SK-N-SH (cell line): ENCODE measurements around the gene MAP3K9. TPM values are rescaled to one million over a fixed set of nuclear protein-coding genes. Genes with fewer than 3 reads are reported as not detected.

ENCODE experiments used
- CTCF ChIA-PET: fragments of 300-600, 350-600 bp; formaldehyde crosslinking; extraction: SDS; loops from one replicate; lab custom pipeline; 2021; lab: Yijun Ruan, JAX
- POLR2A ChIA-PET: fragments of 350-600 bp; sonication (Branson Sonifier 250); formaldehyde crosslinking; extraction: SDS; loops from one replicate; lab custom pipeline; 2020; ENCODE audit warnings: antibody characterized with exemption, inconsistent platforms; lab: Yijun Ruan, JAX
- DNase-seq: peaks from one replicate; pipeline ENCODE4 v3.0.0; 2012
- H2AFZ ChIP-seq: fragments of 200-600 bp; sonication (generic); 2 replicates; pipeline ENCODE4 v1.8.1; 2016; ENCODE audit warnings: antibody characterized with exemption, mild to moderate bottlenecking, low read depth
- H3F3A ChIP-seq: fragments of 200-600 bp; sonication (generic); replicated peaks from 2 replicates; pipeline ENCODE3; 2016; ENCODE audit warnings: antibody characterized with exemption, mild to moderate bottlenecking; ENCODE audit not compliant: insufficient read depth
- H3K27ac ChIP-seq, 2 experiments: fragments of 200-500 bp in 1 of 2; fragments of 200-600 bp in 1 of 2; sonication (Bioruptor generic) in 1 of 2; sonication (generic), shearing (Covaris generic) in 1 of 2; 2 replicates each; pipeline versions ENCODE4 v1.5.1 to v1.6.1; 2014 to 2016; ENCODE audit warnings: low read depth in 2 of 2, inconsistent platforms in 1 of 2, low read length in 1 of 2, mild to moderate bottlenecking in 1 of 2, mixed read lengths in 1 of 2
- H3K27me3 ChIP-seq: fragments of 200-600 bp; sonication (generic), shearing (Covaris generic); 2 replicates; pipeline ENCODE4 v1.6.1; 2016; ENCODE audit warnings: mixed run types; ENCODE audit not compliant: insufficient read depth
- H3K36me3 ChIP-seq, 2 experiments: fragments of 200-500 bp in 1 of 2; fragments of 200-600 bp in 1 of 2; sonication (Bioruptor generic) in 1 of 2; sonication (generic) in 1 of 2; replicated peaks in 1 of 2; 2 replicates each; pipeline versions ENCODE3 to v1.5.1; 2014 to 2016; ENCODE audit warnings: low read length in 1 of 2, mild to moderate bottlenecking in 1 of 2; ENCODE audit not compliant: insufficient read depth in 2 of 2, control insufficient read depth in 1 of 2
- H3K4me1 ChIP-seq, 2 experiments: fragments of 200-500 bp in 1 of 2; fragments of 200-600 bp in 1 of 2; sonication (Bioruptor generic) in 1 of 2; sonication (generic), shearing (Covaris generic) in 1 of 2; 2 replicates each; pipeline versions ENCODE4 v1.5.1 to v1.6.1; 2014 to 2016; ENCODE audit warnings: low read depth in 1 of 2, low read length in 1 of 2, mixed run types in 1 of 2; ENCODE audit not compliant: insufficient read depth in 2 of 2, control insufficient read depth in 1 of 2
- H3K4me2 ChIP-seq: fragments of 200-600 bp; sonication (generic), shearing (Covaris generic); 2 replicates; pipeline ENCODE4 v1.6.1; 2017; ENCODE audit warnings: mixed run types
- H3K4me3 ChIP-seq, 2 experiments: fragments of 200-500 bp in 1 of 2; fragments of 200-600 bp in 1 of 2; sonication (Bioruptor generic) in 1 of 2; sonication (generic), shearing (Covaris generic) in 1 of 2; 2 replicates each; pipeline versions ENCODE4 v1.5.1 to v1.8.1; 2014 to 2016; ENCODE audit warnings: low read depth in 2 of 2, inconsistent platforms in 1 of 2, low read length in 1 of 2, mild to moderate bottlenecking in 1 of 2, mixed read lengths in 1 of 2, moderate library complexity in 1 of 2
- H3K79me2 ChIP-seq: fragments of 200-600 bp; sonication (generic); 2 replicates; pipeline ENCODE4 v1.8.1; 2017; ENCODE audit warnings: mild to moderate bottlenecking; ENCODE audit not compliant: insufficient read depth
- H3K9ac ChIP-seq: fragments of 200-600 bp; sonication (generic); 2 replicates; pipeline ENCODE4 v1.6.1; 2017; ENCODE audit warnings: mixed run types
- H3K9me2 ChIP-seq: fragments of 200-600 bp; sonication (generic); 2 replicates; pipeline ENCODE4 v1.6.1; 2017; ENCODE audit warnings: mixed run types
- H3K9me3 ChIP-seq: fragments of 200-600 bp; sonication (generic); 2 replicates; pipeline ENCODE4 v1.6.1; 2017; ENCODE audit warnings: mixed run types, mild to moderate bottlenecking, moderate library complexity
- H4K20me1 ChIP-seq: fragments of 200-600 bp; sonication (generic); 2 replicates; pipeline ENCODE4 v1.6.1; 2017; ENCODE audit warnings: mild to moderate bottlenecking, mixed run types; ENCODE audit not compliant: insufficient read depth
- CTCF ChIP-seq: fragments of 200-600 bp; sonication (generic); IDR thresholded peaks from 2 replicates; pipeline ENCODE4 v1.6.1; 2017; ENCODE audit warnings: antibody characterized with exemption, mild to moderate bottlenecking, moderate library complexity
- ELF1 ChIP-seq: IDR thresholded peaks from 2 replicates; pipeline ENCODE4 v1.4.0; 2012
- EP300 ChIP-seq, 2 experiments: IDR thresholded peaks; 2 replicates each; pipeline versions ENCODE4 v1.4.0 to v1.6.1; 2012; ENCODE audit warnings: borderline replicate concordance in 1 of 2, low read depth in 1 of 2, low read length in 1 of 2
- FOXJ3 ChIP-seq: sonication (generic); formaldehyde crosslinking; IDR thresholded peaks from 2 replicates; pipeline ENCODE4 v1.5.1; 2020; ENCODE audit warnings: mild to moderate bottlenecking, missing genetic modification reagents
- GABPA ChIP-seq: IDR thresholded peaks from 2 replicates; pipeline ENCODE4 v1.4.0; 2012; ENCODE audit warnings: low read depth, mild to moderate bottlenecking
- MAX ChIP-seq: IDR thresholded peaks from 2 replicates; pipeline ENCODE4 v1.4.0; 2012; ENCODE audit warnings: low read depth
- MXI1 ChIP-seq: IDR thresholded peaks from 2 replicates; pipeline ENCODE4 v1.6.1; 2012; ENCODE audit warnings: mild to moderate bottlenecking, low read depth, low read length, improper control_type of control experiment
- NFIC ChIP-seq: IDR thresholded peaks from 2 replicates; pipeline ENCODE4 v1.4.0; 2012; ENCODE audit warnings: borderline replicate concordance
- PBX3 ChIP-seq: IDR thresholded peaks from 2 replicates; pipeline ENCODE4; 2012
- POLR2AphosphoS5 ChIP-seq: IDR thresholded peaks from 2 replicates; pipeline ENCODE4 v1.6.1; 2012; ENCODE audit warnings: low read depth, low read length
- RXRA ChIP-seq: IDR thresholded peaks from 2 replicates; pipeline ENCODE4 v1.4.0; 2012; ENCODE audit warnings: low read depth, mild to moderate bottlenecking, borderline replicate concordance
- SIN3A ChIP-seq: IDR thresholded peaks from 2 replicates; pipeline ENCODE4 v1.6.1; 2012; ENCODE audit warnings: low read depth, mild to moderate bottlenecking, low read length, moderate library complexity, borderline replicate concordance
- TCF12 ChIP-seq: IDR thresholded peaks from 2 replicates; pipeline ENCODE4 v1.4.0; 2012
- USF1 ChIP-seq: IDR thresholded peaks from 2 replicates; pipeline ENCODE4 v1.4.0; 2012; ENCODE audit warnings: low read depth, borderline replicate concordance
- USF2 ChIP-seq: fragments of 150-350 bp; IDR thresholded peaks from 2 replicates; pipeline ENCODE4 v1.6.1; 2017; ENCODE audit warnings: antibody characterized with exemption, low read length, low read depth, borderline replicate concordance
- ZBTB33 ChIP-seq: IDR thresholded peaks from 2 replicates; pipeline ENCODE4 v1.4.0; 2012; ENCODE audit warnings: low read depth, borderline replicate concordance
- WGBS: methylation state at CpG from one replicate; pipeline ENCODE4 v1.1.6; 2017; ENCODE audit warnings: low lambda C conversion rate; 5-methylcytosine and 5-hydroxymethylcytosine counted together
- polyA plus RNA-seq, 3 experiments: library from polyadenylated mRNA; depleted of rRNA; stranded (reverse); fragments of >200 nt; gene quantifications; 2 replicates each; pipeline ENCODE4 v1.2.3, GENCODE V29; 2012

Gene MAP3K9
- polyA plus RNA-seq, 1 of the 3 experiments (the other 2 are of a cell fraction): 2.0 TPM

GRCh38 chr14:70794294-70794693 is 15.0 kb downstream of the MAP3K9 start (continued):
- TF ChIP-seq USF1 (no peak), MXI1 (no peak)

GRCh38 chr14:70793637-70794036 is 15.7 kb downstream of the MAP3K9 start:
- H3K4me2 ChIP-seq: no peak overlapping the region
- no peak for DNase-seq
- WGBS: 98% methylated on average over 3 of the region's 3 CpGs
- H3K27ac ChIP-seq: no peak overlapping the region
- H2AFZ ChIP-seq: no peak overlapping the region
- CTCF ChIA-PET: interaction anchor here (1.6 kb wide), 1 partner anchor 24 kb away, joined by 6 read pairs; no protein-coding TSS in a partner anchor
- no peaks in the 10 kb centered on the region for H3K27me3 ChIP-seq
- POLR2A ChIA-PET: no interaction called here
- H3K9ac ChIP-seq: no peak overlapping the region
- peaks cover 14% of the 10 kb centered on the region for H3F3A ChIP-seq
- H3K79me2 ChIP-seq: no peaks in the 10 kb centered on the region
- no peaks in the 10 kb centered on the region for H3K9me3 ChIP-seq
- peaks cover 0 to 9% of the 10 kb centered on the region in 2 experiments for H3K36me3 ChIP-seq
- H3K9me2 ChIP-seq: no peaks in the 10 kb centered on the region
- H3K4me3 ChIP-seq: no peak overlapping the region
- H3K4me1 ChIP-seq: peaks cover 4 to 7% of the 10 kb centered on the region in 2 experiments; a peak in 3 of 4 replicates
- TF ChIP-seq EP300 (IDR thresholded peaks at IDR 0.05; ENCODE audit: borderline replicate concordance in 1 of 2, low read depth in 1 of 2, low read length in 1 of 2) (no peak), GABPA (no peak), FOXJ3 (no peak), MAX (no peak), POLR2AphosphoS5 (no peak), ZBTB33 (no peak), CTCF (no peak), PBX3 (no peak), ELF1 (no peak), TCF12 (no peak), NFIC (no peak), USF2 (no peak), RXRA (no peak), SIN3A (no peak)
- no peaks in the 10 kb centered on the region; the same call in 1 of the 2 replicates for H4K20me1 ChIP-seq
